ENCODE measurements around the gene ACTL8. TPM values are rescaled to one million over a fixed set of nuclear protein-coding genes. Genes with fewer than 3 reads are reported as not detected.

The ACTL8 gene
- total RNA-seq, 1 experiment from 2014 or later = not detected

GRCh38 chr1:17828991-17829390, 73.9 kb downstream of the ACTL8 start:
- H3K9me3 Mint-ChIP-seq (ENCODE audit: low read depth, unreplicated experiment) = no peaks in the 10 kb centered on the region

GRCh38 chr1:17829579-17829978, 74.4 kb downstream of the ACTL8 start:
- DNase-seq = no peak
- no peaks in the 10 kb centered on the region for H3K4me1 Mint-ChIP-seq (ENCODE audit: low read depth, unreplicated experiment)
- intact Hi-C loops (cut with micrococcal nuclease; ENCODE audit: unreplicated experiment) = no loop called here
- no TSS peak for BruUV-seq (replicated peaks)
- TF ChIP-seq CTCF (IDR thresholded peaks at IDR 0.05; ENCODE audit: unreplicated experiment) = no peak
- CTCF ChIA-PET = no interaction called here
- no peak overlapping the region for H3K27ac Mint-ChIP-seq (ENCODE audit: unreplicated experiment)
- H3K27me3 Mint-ChIP-seq (ENCODE audit: unreplicated experiment) = peaks cover 98% of the 10 kb centered on the region
- no peak overlapping the region for H3K4me3 Mint-ChIP-seq (ENCODE audit: low read depth, unreplicated experiment)
- no peaks in the 10 kb centered on the region for H3K9me3 Mint-ChIP-seq (ENCODE audit: low read depth, unreplicated experiment)
- H3K36me3 Mint-ChIP-seq (ENCODE audit: insufficient read depth, unreplicated experiment) = no peaks in the 10 kb centered on the region

More at GRCh38 chr1:17828991-17829390, 73.9 kb downstream of the ACTL8 start:
- TF ChIP-seq CTCF (IDR thresholded peaks at IDR 0.05; ENCODE audit: unreplicated experiment) = no peak
- intact Hi-C loops (cut with micrococcal nuclease; ENCODE audit: unreplicated experiment) = no loop called here
- CTCF ChIA-PET = no interaction called here
- Mint-ChIP-seq H3K4me3 (ENCODE audit: low read depth, unreplicated experiment) (no peak overlapping the region), H3K27me3 (ENCODE audit: unreplicated experiment) (peaks cover 98% of the 10 kb centered on the region), H3K27ac (ENCODE audit: unreplicated experiment) (no peak overlapping the region), H3K4me1 (ENCODE audit: low read depth, unreplicated experiment) (no peaks in the 10 kb centered on the region), H3K36me3 (ENCODE audit: insufficient read depth, unreplicated experiment) (no peaks in the 10 kb centered on the region)
- BruUV-seq (replicated peaks) = no TSS peak
- no peak for DNase-seq

DNA sequence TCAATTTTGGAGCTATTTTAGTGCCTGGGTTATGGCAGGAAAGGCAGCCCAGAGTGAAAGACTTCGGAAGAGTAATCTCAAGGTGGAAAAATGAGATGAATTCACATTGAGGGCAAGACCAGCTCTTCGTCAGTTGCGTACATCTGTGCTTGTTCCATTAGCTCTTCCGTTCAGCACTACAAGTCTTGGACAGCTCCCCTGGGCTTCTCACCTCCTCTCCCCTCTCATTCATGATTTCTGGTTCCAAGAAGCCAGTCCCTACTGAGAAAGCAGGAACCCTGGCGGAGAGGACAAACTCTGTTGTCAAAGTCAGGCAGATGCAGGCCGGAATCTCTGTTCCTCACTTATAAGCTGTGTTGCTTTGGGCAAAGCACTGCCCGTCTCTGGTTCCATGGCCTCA, 76.5 kb downstream of the ACTL8 start:
- Mint-ChIP-seq H3K27ac (ENCODE audit: unreplicated experiment) (no peak overlapping the region), H3K4me3 (ENCODE audit: low read depth, unreplicated experiment) (no peak overlapping the region), H3K9me3 (ENCODE audit: low read depth, unreplicated experiment) (no peaks in the 10 kb centered on the region), H3K36me3 (ENCODE audit: insufficient read depth, unreplicated experiment) (no peaks in the 10 kb centered on the region), H3K27me3 (ENCODE audit: unreplicated experiment) (peaks cover 100% of the 10 kb centered on the region), H3K4me1 (ENCODE audit: low read depth, unreplicated experiment) (no peaks in the 10 kb centered on the region)
- peak; percentile 6 for DNase-seq
- TF ChIP-seq CTCF (IDR thresholded peaks at IDR 0.05; ENCODE audit: unreplicated experiment) = no peak
- no TSS peak for BruUV-seq (replicated peaks)
- intact Hi-C loops (cut with micrococcal nuclease; ENCODE audit: unreplicated experiment) = no loop called here
- CTCF ChIA-PET = no interaction called here

DNA sequence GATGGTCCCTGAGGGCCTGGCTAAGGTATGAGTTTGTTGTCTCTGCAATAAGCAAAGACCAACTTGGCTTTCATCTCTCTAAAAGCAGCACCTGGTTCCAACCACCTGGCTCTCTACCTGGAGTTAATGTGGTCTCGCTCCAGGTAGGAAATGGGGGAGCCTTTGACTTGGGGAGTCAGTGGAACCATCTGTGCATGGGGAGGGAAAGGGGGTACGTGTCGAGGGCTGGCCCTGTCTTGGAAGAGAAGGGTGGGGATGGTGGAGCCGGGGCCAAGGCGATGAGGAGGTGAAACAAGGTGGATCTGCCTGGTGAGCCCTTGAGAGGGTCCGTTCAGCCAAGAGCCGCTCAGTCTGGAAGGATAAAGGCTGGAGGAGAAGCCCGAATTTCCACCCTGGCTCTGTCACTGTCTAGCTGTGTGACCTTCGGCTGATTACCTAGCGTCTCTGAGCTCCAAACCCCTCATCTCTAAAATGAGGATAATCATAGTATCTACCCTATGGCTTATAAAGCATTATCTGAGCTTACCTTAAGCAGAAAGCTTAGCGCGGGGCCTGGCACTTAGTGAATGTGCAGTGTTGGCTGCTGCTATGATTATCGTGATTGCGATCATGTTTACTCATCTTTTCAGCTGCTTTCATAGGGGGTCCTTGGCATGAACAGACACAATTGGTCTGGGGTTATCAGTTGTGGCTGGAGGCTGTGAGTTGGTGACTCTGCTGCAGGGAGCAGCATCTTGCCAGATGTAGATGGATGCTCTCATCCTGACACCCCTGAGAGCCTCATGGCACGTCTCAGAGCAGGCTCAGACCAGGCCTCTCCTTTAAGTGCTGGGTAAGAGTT, 78.7 kb downstream of the ACTL8 start:
- Mint-ChIP-seq H3K4me3 (ENCODE audit: low read depth, unreplicated experiment) (no peak overlapping the region), H3K27me3 (ENCODE audit: unreplicated experiment) (peaks cover 96% of the 10 kb centered on the region), H3K27ac (ENCODE audit: unreplicated experiment) (no peak overlapping the region), H3K4me1 (ENCODE audit: low read depth, unreplicated experiment) (no peaks in the 10 kb centered on the region), H3K9me3 (ENCODE audit: low read depth, unreplicated experiment) (no peaks in the 10 kb centered on the region), H3K36me3 (ENCODE audit: insufficient read depth, unreplicated experiment) (no peaks in the 10 kb centered on the region)
- CTCF ChIA-PET = no interaction called here
- no peak for TF ChIP-seq CTCF (IDR thresholded peaks at IDR 0.05; ENCODE audit: unreplicated experiment)
- intact Hi-C loops (cut with micrococcal nuclease; ENCODE audit: unreplicated experiment) = no loop called here
- DNase-seq = no peak
- no TSS peak for BruUV-seq (replicated peaks)
